ENCODE data around the gene LRRC70. TPM values are rescaled to one million over a fixed set of nuclear protein-coding genes. Genes with fewer than 3 reads are reported as not detected.

The LRRC70 gene
- total and polyA plus RNA-seq, 2 experiments from 2014 or later: 0.15 to 1.7 TPM

DNA sequence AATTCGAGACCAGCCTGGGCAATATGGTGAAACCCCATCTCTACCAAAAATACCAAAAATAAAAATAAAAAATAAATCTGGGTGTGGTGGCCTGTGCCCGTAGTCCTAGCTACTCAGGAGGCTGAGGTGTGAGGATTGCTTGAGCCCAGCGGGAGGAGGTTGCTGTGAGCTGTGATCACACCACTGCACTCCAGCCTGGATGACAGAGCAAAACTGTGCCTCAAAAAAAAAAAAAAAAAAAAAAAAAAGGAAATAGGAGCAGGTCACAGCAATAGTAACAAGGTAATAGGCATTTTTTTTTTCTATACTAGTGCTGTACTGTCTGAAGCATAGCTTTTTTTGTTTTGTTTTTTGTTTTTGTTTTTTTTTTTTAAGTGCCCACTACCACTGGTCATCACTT lies 5.8 kb downstream of the LRRC70 start:
- Histone ChIP-seq H3F3A (replicated peaks; ENCODE audit: low read depth) (no peaks in the 10 kb centered on the region), H2AFZ (no peak overlapping the region), H3K36me3 (ENCODE audit: insufficient read depth) (no peaks in the 10 kb centered on the region), H3K4me3 (no peak overlapping the region), H3K4me2 (no peak overlapping the region), H4K20me1 (replicated peaks; ENCODE audit: insufficient read depth) (no peaks in the 10 kb centered on the region), H3K27me3 (ENCODE audit: insufficient read depth) (no peaks in the 10 kb centered on the region), H3K27ac (ENCODE audit: low read depth) (no peak overlapping the region), H3K9me2 (ENCODE audit: insufficient read depth) (peaks cover 2% of the 10 kb centered on the region; the same call in 1 of the 2 replicates), H3K79me2 (replicated peaks; ENCODE audit: insufficient read depth) (no peaks in the 10 kb centered on the region; the same call in 1 of the 2 replicates), H3K4me1 (ENCODE audit: insufficient read depth) (no peaks in the 10 kb centered on the region)
- Mint-ChIP-seq H3K27me3 (ENCODE audit: insufficient read depth, low read depth, poor library complexity) (peaks cover 3% of the 10 kb centered on the region), H3K36me3 (ENCODE audit: low read depth) (no peaks in the 10 kb centered on the region), H3K9me3 (no peaks in the 10 kb centered on the region), H3K4me3 (no peak overlapping the region), H3K4me1 (peaks cover 6% of the 10 kb centered on the region), H3K27ac (no peak overlapping the region)
- no peak for DNase-seq (ENCODE audit: low spot score)
- no peak for ATAC-seq
- no peak for TF ChIP-seq POLR2AphosphoS5 (IDR thresholded peaks at IDR 0.05; ENCODE audit: low read depth)
- TF ChIP-seq, protein P1, sequence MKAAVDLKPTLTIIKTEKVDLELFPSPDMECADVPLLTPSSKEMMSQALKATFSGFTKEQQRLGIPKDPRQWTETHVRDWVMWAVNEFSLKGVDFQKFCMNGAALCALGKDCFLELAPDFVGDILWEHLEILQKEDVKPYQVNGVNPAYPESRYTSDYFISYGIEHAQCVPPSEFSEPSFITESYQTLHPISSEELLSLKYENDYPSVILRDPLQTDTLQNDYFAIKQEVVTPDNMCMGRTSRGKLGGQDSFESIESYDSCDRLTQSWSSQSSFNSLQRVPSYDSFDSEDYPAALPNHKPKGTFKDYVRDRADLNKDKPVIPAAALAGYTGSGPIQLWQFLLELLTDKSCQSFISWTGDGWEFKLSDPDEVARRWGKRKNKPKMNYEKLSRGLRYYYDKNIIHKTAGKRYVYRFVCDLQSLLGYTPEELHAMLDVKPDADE (IDR thresholded peaks at IDR 0.05): no peak
- TF ChIP-seq EZH2phosphoT487 (IDR thresholded peaks at IDR 0.05; ENCODE audit: unreplicated experiment): no peak
- TF ChIP-seq REST (IDR thresholded peaks at IDR 0.05; ENCODE audit: unreplicated experiment): no peak
- no peak for TF ChIP-seq JUNB (IDR thresholded peaks at IDR 0.05; ENCODE audit: unreplicated experiment)
- TF ChIP-seq NANOG (IDR thresholded peaks at IDR 0.05; ENCODE audit: borderline replicate concordance): no peak
- TF ChIP-seq CTCF (conservative IDR thresholded peaks at IDR 0.05; ENCODE audit: low read depth in 2 of 2): no peak
- no peak for TF ChIP-seq ZNF114 (CRISPR knock-in tag; IDR thresholded peaks at IDR 0.05)

GRCh38 chr5:62585306-62585705 lies 6.7 kb downstream of the LRRC70 start:
- Histone ChIP-seq H3K4me1 (ENCODE audit: insufficient read depth) (no peaks in the 10 kb centered on the region), H3K27me3 (ENCODE audit: insufficient read depth) (no peaks in the 10 kb centered on the region), H3K4me3 (no peak overlapping the region), H2AFZ (no peak overlapping the region), H3K79me2 (replicated peaks; ENCODE audit: insufficient read depth) (no peaks in the 10 kb centered on the region; the same call in 1 of the 2 replicates), H3K27ac (ENCODE audit: low read depth) (no peak overlapping the region), H3K4me2 (no peak overlapping the region), H3K36me3 (ENCODE audit: insufficient read depth) (no peaks in the 10 kb centered on the region), H3K9me2 (ENCODE audit: insufficient read depth) (peaks cover 4% of the 10 kb centered on the region; the same call in 1 of the 2 replicates), H4K20me1 (replicated peaks; ENCODE audit: insufficient read depth) (no peaks in the 10 kb centered on the region), H3F3A (replicated peaks; ENCODE audit: low read depth) (no peaks in the 10 kb centered on the region)
- DNase-seq (ENCODE audit: low spot score) (no peak), ATAC-seq (peak; percentile 35; the same call in 1 of the 3 replicates)
- Mint-ChIP-seq H3K4me3 (no peak overlapping the region), H3K4me1 (peaks cover 6% of the 10 kb centered on the region), H3K27me3 (ENCODE audit: insufficient read depth, low read depth, poor library complexity) (peaks cover 3% of the 10 kb centered on the region), H3K36me3 (ENCODE audit: low read depth) (no peaks in the 10 kb centered on the region), H3K27ac (peak overlapping the region; percentile 52), H3K9me3 (no peaks in the 10 kb centered on the region)
- TF ChIP-seq POLR2AphosphoS5 (IDR thresholded peaks at IDR 0.05; ENCODE audit: low read depth) (no peak), ZNF114 (CRISPR knock-in tag; IDR thresholded peaks at IDR 0.05) (no peak), ZNF331 (CRISPR knock-in tag; IDR thresholded peaks at IDR 0.05; ENCODE audit: low read depth) (no peak), EZH2 (IDR thresholded peaks at IDR 0.05; ENCODE audit: low read depth, unreplicated experiment) (no peak), CTCF (conservative IDR thresholded peaks at IDR 0.05; ENCODE audit: low read depth in 2 of 2) (no peak), REST (IDR thresholded peaks at IDR 0.05; ENCODE audit: unreplicated experiment) (no peak), CREB1 (CRISPR knock-in tag; IDR thresholded peaks at IDR 0.05; ENCODE audit: low read depth) (no peak)

Data from GM23338 (cell line).